Chondrocyte (in vitro differentiated cells): ENCODE results near the gene MAP4K2. TPM values are rescaled to one million over a fixed set of nuclear protein-coding genes. Genes with fewer than 3 reads are reported as not detected.

ENCODE experiments used
- DNase-seq: peaks from one replicate; pipeline ENCODE4 v3.0.0; 2021; ENCODE audit warnings: mixed read lengths, low spot score
- H3K27ac Mint-ChIP-seq: one replicate; pipeline ENCODE4 v1.8.0; 2021; ENCODE audit warnings: mild to moderate bottlenecking, moderate library complexity, mixed read lengths; ENCODE audit not compliant: unreplicated experiment
- H3K27me3 Mint-ChIP-seq: 2 replicates; pipeline ENCODE4 v1.8.0; 2021; ENCODE audit warnings: low read depth, mixed read lengths
- H3K36me3 Mint-ChIP-seq: 2 replicates; pipeline ENCODE4 v1.8.0; 2021; ENCODE audit warnings: low read depth, mixed read lengths
- H3K4me1 Mint-ChIP-seq: 2 replicates; pipeline ENCODE4 v1.8.0; 2021; ENCODE audit warnings: low read depth, mild to moderate bottlenecking, mixed read lengths
- H3K4me3 Mint-ChIP-seq: one replicate; pipeline ENCODE4 v1.8.0; 2021; ENCODE audit warnings: mild to moderate bottlenecking, moderate library complexity, mixed read lengths; ENCODE audit not compliant: unreplicated experiment
- H3K9me3 Mint-ChIP-seq: 2 replicates; pipeline ENCODE4 v1.8.0; 2021; ENCODE audit warnings: low read depth, mixed read lengths
- CTCF ChIP-seq: fragments of 200-600 bp; sonication (generic); IDR thresholded peaks from 2 replicates; pipeline ENCODE4 v1.5.0; 2021; ENCODE audit warnings: antibody characterized with exemption, mild to moderate bottlenecking, moderate library complexity
- total RNA-seq: library from RNA; stranded (reverse); gene quantifications from 3 replicates; pipeline ENCODE4 v1.2.1, GENCODE V29; 2021

Gene MAP4K2
- total RNA-seq, 1 donor from 2014 or later: 13.4 TPM

- no peak overlapping the region for H3K4me3 Mint-ChIP-seq
- H3K36me3 Mint-ChIP-seq: peaks cover 42% of the 10 kb centered on the region
- H3K9me3 Mint-ChIP-seq: no peaks in the 10 kb centered on the region
- H3K4me1 Mint-ChIP-seq: peaks cover 43% of the 10 kb centered on the region
- TF ChIP-seq CTCF: no peak
- DNase-seq: peak; percentile 49
- H3K27ac Mint-ChIP-seq: peak overlapping the region; percentile 43
- H3K27me3 Mint-ChIP-seq: no peaks in the 10 kb centered on the region
Observed at GRCh38 chr11:64763526-64764039, 39.4 kb downstream of the MAP4K2 start.

GRCh38 chr11:64762674-64763525 lies 40.1 kb downstream of the MAP4K2 start:
- H3K4me1 Mint-ChIP-seq: peaks cover 43% of the 10 kb centered on the region

GRCh38 chr11:64762277-64762673 lies 40.7 kb downstream of the MAP4K2 start:
- Mint-ChIP-seq H3K4me3 (no peak overlapping the region), H3K27me3 (no peaks in the 10 kb centered on the region), H3K27ac (peak overlapping the region; percentile 41), H3K36me3 (peaks cover 30% of the 10 kb centered on the region), H3K9me3 (no peaks in the 10 kb centered on the region), H3K4me1 (peaks cover 43% of the 10 kb centered on the region)
- DNase-seq: no peak
- no peak for TF ChIP-seq CTCF

More at GRCh38 chr11:64762674-64763525, 40.1 kb downstream of the MAP4K2 start:
- Mint-ChIP-seq H3K9me3 (no peaks in the 10 kb centered on the region), H3K4me3 (no peak overlapping the region), H3K27me3 (no peaks in the 10 kb centered on the region), H3K27ac (peak overlapping the region; percentile 32), H3K36me3 (peaks cover 35% of the 10 kb centered on the region)
- DNase-seq: peak; percentile 41
- TF ChIP-seq CTCF: no peak

GRCh38 chr11:64760759-64761420 lies 42.1 kb downstream of the MAP4K2 start:
- H3K27me3 Mint-ChIP-seq: no peaks in the 10 kb centered on the region
- peak overlapping the region; percentile 22 for H3K27ac Mint-ChIP-seq
- H3K4me1 Mint-ChIP-seq: peaks cover 43% of the 10 kb centered on the region
- TF ChIP-seq CTCF: no peak
- peaks cover 24% of the 10 kb centered on the region for H3K36me3 Mint-ChIP-seq
- no peak for DNase-seq
- H3K4me3 Mint-ChIP-seq: no peak overlapping the region
- H3K9me3 Mint-ChIP-seq: no peaks in the 10 kb centered on the region
